Hippocampal formation (tissue), 2 donors: ENCODE results near the gene GGCT.
"Not testable (repeated sequence)": the region's sequence is repeated elsewhere in the genome, so short reads cannot be mapped to it uniquely, and the experiment has no call there.

Source experiments
- DNase-seq, 2 donors: peaks; one replicate each; lab custom pipeline; 2025; lab: John Stamatoyannopoulos, UW

The GGCT gene

DNA sequence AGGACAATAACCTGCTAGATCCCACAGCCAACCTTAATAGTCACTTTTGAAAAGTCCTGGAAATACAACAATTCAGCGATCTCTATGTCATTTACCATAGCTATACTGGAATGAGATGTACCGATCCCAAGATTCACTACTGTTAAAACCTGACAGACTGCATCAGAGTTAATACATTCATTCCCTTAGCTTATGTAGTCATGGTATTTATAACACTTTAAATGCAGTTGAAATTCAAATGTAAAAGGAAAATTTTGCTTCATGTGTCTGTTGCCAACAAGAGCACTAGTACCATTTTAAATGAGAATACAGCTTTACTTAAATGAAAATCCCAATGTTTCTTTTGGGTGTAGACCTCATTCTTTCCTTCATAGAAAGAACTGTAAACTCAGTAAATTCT is 11.1 kb upstream of the GGCT start:
- DNase-seq = no peak

DNA sequence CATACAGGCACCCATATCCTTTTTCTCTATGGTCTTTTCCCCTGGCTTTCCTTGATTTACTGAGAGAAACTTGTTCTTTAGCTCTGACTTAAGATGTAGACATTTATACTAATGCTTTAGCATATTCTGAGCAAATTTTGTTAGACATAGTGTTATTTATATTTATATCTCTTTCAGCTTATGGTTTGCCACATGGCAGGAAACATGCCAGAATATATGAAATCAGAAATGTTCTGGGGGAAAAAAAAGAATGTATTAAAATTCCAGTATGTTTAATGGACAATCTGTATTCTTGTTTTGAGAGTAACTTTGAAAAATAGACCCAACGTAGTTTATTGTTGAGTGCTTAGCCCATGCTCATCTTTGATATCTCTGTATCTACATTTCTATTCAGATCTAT is 10.1 kb upstream of the GGCT start:
- no peak for DNase-seq

GRCh38 chr7:30514177-30514576 is 9.5 kb upstream of the GGCT start:
- no peak for DNase-seq

GRCh38 chr7:30513762-30514161 is 9.1 kb upstream of the GGCT start:
- no peak for DNase-seq

- DNase-seq = no peak
Observed at GRCh38 chr7:30511973-30512662, 7.5 kb upstream of the GGCT start.

GRCh38 chr7:30511494-30511893 is 6.9 kb upstream of the GGCT start:
- DNase-seq = no peak

- DNase-seq = peak in 1 of 2 donors; percentile 2
Observed at GRCh38 chr7:30510124-30511075, 5.8 kb upstream of the GGCT start.

DNA sequence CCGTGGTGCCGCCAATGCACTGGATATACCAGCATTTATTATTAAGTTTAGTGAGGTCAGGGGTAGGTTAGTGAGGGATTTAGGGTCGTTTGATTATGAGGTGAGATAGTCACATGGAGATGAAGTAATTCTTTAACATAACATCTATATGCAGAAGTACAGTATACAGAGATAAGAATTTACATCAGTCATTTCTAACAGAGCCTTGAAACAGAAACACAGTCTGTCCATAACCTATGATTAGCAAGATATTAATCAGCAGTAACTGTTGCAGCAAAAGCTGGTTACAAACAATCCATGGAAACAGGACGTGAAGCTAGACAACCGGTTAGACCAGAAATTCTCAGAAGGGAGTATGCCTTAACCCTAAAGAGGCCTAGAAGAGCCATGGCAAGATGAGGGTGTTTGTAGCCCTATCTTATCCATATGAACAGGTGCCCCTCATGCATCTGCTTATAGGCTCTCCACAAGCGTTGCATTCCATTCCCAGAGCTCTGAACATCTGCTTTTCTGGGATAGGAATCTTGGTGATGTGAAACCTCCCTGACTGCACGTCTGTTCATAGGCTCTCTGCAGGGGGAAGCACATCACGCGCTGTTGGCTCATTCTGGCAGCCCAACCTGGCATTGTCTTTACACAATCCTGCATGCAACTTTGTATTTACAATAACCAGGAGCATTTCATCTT is 4.7 kb upstream of the GGCT start:
- not testable (repeated sequence) for DNase-seq

DNA sequence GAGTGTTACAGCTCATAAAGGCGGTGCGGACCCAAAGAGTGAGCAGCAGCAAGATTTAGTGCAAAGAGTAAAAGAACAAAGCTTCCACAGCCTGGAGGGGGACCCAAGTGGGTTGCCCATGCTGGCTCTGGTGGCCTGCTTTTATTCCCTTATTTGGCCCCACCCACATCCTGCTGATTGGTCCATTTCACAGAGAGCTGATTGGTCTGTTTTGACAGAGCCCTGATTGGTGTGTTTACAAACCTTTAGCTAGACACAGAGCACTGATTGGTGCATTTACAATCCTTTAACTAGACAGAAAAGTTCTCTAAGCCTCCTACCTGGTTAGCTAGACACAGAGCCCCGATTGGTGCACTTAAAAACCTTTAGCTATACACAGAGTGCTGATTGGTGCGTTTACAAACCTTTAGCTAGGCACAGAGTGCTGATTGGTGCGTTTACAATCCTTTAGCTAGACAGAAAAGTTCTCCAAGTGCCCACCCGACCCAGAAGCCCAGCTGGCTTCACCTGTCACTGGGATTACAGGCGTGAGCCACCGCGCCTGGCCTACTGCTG is 2.8 kb upstream of the GGCT start:
- not testable (repeated sequence) for DNase-seq

- no peak for DNase-seq
Observed at GRCh38 chr7:30505174-30505697, 607 bp upstream of the GGCT start.

- DNase-seq = no peak
Observed at GRCh38 chr7:30503274-30504212, 1.1 kb downstream of the GGCT start.

DNA sequence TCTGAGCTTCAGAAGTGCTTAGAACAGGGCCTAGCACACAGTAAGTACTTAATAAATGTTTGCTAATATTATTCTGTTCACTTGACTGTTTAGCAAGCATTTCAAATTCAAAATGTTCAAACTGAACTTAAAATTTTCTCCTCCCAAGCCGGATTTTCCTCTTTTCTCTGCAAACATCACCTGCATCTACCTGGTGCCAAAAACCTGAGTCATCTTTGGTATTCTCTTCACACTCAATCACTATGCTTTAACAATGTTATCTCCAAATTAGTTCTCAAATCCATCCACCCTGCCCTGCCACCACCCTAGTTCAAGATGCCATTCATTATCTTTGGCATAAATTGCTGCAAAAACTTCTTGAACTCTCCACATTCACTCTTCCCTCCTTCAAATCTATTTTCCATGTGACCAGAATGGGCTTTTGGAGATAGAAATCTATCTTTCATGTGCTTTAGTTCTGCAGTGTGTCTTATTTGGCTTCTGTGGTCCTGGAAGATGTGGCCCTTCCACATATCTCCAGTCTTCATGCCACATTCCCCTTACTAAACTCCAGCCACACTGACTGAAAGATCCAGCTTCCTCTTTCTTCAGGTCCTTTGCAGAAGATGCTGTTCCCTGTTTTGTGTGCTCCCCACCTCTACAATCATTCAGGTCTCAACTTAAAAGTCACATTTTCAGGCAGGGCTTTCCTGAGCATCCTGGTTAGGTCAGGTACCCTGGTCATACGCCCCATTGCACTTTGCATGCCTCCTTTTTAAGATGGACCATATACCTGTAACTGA is 2.0 kb downstream of the GGCT start:
- DNase-seq = no peak

DNA sequence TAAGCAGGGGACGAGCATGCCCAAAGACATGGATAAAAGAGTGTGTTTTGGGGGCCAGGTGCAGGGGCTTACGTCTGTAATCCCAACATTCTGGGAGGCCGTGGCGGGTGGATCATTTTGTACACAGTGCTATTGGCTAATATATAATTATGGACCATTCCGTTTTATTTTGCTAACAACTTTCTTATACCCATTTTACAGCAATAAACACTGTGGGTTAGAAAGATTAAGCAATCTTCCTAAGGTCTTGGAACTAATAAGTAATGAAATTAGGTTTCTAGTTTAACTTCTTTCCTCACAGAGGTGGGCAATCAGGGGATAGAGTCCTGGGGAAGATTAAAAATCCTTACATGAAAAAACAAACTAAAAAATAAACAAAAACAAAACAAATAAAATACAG is 3.4 kb downstream of the GGCT start:
- no peak for DNase-seq

DNA sequence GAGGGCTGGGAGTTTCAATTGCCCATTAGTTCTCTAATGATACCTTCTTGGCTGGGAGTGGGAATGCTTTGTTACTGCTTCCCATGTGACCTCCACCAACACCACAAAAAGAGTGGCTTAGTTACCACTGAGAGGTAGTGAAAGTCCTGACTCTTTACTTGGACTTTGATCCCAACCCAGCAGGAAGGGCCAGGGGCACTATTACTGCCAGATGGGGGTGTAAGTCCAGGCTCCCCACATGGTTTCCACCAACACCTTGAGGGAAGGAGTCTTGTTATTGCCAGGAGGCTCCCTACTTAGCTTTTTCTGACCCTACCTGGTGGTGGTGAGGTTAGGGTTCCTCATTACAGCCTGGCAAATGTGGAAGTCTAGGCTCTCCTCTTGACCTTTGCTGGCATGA is 11.4 kb downstream of the GGCT start:
- no peak for DNase-seq

DNA sequence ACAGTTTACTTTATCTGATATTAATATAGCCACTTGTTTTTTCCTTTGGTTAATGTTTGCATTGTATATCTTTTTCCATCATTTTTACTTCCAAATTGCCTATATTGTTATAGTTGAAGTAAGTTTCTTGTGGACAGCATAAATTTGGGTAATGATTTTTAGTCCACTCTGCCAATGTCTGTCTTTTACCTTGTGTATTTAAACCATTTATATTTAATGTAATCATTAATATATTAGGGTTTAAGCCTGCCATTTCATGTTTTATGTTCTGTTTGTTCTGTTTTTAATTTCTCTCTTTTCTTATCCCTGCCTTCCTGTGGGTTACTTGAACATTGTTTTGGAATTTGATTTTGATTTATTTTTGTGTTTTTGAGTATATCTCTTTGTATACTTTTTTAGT is 13.2 kb downstream of the GGCT start:
- DNase-seq = no peak

DNA sequence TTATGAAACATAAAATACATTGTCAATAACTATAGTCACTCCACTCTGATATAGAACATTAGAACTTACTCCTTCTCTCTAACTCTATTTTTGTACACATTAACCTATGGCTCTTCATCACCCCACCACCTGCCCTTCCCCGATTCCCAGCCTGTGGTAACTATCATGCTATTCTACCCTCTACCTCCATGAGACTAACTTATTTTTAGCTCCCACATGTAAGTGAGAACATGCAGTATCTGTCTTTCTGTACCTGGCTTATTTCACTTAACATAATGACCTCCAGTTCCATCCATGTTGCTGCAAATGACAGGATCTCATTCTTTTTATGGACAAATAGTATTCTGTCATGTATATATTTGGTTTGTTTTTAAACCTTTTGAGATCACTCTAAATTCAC is 17.3 kb downstream of the GGCT start:
- DNase-seq = no peak

DNA sequence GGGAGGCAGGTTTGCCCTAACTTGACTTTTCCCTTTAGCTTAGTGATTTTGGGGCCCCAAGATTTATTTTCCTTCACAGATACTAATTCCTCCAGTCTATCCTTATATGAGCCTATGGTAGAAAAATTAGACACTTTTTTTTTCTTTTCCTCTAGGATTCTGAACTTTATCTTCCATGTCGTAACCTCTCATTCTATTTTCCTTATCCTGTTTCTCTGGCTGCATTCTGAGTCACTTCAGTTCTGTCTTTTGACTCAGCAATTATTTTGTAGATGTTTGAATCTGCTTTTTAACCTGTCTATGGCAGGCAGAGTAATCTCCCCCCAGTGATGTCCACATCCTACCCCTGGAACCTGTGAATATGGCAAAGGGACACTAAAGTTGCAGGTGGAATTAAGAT is 19.0 kb downstream of the GGCT start:
- DNase-seq = no peak

DNA sequence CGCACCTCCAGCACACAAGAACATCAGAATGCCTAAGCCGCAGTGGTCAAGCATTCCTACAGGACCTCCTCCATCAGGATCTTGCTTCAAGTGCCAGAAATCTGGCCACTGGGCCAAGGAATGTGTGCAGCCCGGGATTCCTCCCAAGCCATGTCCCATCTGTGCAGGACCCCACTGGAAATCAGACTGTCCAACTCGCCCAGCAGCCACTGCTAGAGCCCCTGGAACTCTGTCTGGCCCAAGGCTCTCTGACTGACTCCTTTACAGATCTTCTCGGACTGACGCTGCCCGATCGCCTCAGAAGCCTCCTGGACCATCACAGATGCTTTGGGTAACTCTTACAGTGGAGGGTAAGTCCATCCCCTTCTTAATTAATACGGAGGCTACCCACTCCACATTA is 23.2 kb downstream of the GGCT start:
- DNase-seq = not testable (repeated sequence)

DNA sequence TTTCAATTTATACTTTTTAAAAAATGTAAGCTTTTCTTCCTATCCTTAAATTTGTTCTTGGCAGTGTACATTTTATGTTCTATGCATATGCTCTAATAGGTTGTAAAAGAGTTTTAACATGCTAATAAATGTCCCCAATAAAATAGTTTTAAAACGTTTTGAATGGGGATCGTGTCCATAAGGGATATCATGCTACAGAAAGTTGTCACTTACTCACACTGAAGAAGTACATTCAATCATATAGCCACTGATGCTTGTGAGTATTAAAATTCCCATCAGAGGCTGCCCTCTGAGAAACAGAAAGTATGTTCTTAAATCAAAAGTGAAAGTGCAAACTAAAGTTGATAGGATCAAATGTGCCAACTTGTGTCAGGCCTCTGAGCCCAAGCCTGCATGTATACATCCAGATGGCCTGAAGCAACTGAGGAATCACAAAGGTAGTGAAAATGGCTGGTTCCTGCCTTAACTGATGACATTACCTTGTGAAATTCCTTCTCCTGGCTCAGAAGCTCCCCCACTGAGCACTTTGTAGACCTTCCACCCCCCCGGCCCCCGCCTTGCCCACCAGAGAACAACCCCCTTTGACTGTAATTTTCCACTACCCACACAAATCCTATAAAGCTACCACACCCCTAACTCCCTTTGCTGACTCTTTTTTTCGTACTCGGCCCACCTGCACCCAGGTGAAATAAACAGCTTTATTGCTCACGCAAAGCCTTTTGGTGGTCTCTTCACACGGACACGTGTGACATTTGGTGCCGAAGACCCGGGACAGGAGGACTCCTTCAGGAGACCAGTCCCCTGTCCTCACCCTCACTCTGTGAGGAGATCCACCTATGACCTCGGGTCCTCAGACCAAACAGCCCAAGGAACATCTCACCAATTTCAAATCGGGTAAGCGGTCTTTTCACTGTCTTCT is 25.2 kb downstream of the GGCT start:
- DNase-seq = no peak
